Astrocyte (in vitro differentiated cells and primary cell): ENCODE measurements around the gene CHST15.

ENCODE experiments used
- EZH2 ChIP-seq: IDR thresholded peaks from 2 replicates; pipeline ENCODE4 v1.6.1; 2012; ENCODE audit warnings: mild to moderate bottlenecking, low read length, inconsistent platforms; ENCODE audit not compliant: insufficient read depth
- TF ChIP-seq, protein P1 (sequence below): IDR thresholded peaks from 2 replicates; pipeline ENCODE4 v1.5.1; 2011; ENCODE audit warnings: low read depth, mild to moderate bottlenecking, inconsistent platforms, low read length, moderate library complexity; ENCODE audit not compliant: insufficient read depth

DNA sequence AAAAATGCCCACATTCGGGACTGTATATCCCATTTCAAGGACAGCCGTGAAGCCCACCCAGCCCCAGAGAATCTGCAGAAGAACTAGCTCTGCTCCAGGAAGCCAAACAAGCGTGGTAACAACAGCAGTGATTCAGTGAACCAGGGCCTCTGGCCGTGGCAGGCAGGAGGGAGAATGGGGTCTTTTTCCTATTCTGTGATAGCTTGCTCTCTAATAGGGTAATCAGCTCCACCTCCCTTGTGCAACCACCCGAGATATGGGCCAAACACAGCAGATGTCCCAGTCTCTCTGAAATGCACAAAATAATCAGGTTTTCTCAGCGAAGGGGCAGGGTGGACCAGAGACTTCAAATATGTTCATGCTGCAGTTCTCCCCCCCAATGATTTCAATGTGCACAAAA is 35.8 kb downstream of the CHST15 start:
- TF ChIP-seq, protein P1, sequence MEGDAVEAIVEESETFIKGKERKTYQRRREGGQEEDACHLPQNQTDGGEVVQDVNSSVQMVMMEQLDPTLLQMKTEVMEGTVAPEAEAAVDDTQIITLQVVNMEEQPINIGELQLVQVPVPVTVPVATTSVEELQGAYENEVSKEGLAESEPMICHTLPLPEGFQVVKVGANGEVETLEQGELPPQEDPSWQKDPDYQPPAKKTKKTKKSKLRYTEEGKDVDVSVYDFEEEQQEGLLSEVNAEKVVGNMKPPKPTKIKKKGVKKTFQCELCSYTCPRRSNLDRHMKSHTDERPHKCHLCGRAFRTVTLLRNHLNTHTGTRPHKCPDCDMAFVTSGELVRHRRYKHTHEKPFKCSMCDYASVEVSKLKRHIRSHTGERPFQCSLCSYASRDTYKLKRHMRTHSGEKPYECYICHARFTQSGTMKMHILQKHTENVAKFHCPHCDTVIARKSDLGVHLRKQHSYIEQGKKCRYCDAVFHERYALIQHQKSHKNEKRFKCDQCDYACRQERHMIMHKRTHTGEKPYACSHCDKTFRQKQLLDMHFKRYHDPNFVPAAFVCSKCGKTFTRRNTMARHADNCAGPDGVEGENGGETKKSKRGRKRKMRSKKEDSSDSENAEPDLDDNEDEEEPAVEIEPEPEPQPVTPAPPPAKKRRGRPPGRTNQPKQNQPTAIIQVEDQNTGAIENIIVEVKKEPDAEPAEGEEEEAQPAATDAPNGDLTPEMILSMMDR, result no peak
- no peak for TF ChIP-seq EZH2
